H1 (cell line): ENCODE measurements around the gene ZNF488. TPM values are rescaled to one million over a fixed set of nuclear protein-coding genes. Genes with fewer than 3 reads are reported as not detected.

Source experiments
- CTCF ChIA-PET: fragments of 300-600 bp; sonication (Branson Sonifier 250); formaldehyde crosslinking; loops from one replicate; lab custom pipeline; 2021; ENCODE audit not compliant: partially characterized antibody; lab: Charles Lee
- POLR2A ChIA-PET: fragments of 300-600 bp; sonication (Branson Sonifier 250); formaldehyde crosslinking; loops from one replicate; lab custom pipeline; 2021; ENCODE audit warnings: inconsistent platforms; ENCODE audit not compliant: partially characterized antibody; lab: Charles Lee
- DNase-seq, 2 experiments: peaks; one replicate each; pipeline versions ENCODE4 v3.0.0 to v3.0.0-alpha.2; 2010 to 2022; ENCODE audit warnings: low spot score in 2 of 2, low read depth in 1 of 2, mixed read lengths in 1 of 2
- FAIRE-seq: peaks from 2 replicates; lab custom pipeline; 2011; peaks lifted over from hg19 to GRCh38; lab: Jason Lieb, UNC
- H2AFZ ChIP-seq: 2 replicates; pipeline ENCODE4 v1.8.1; 2012; ENCODE audit warnings: low read length, inconsistent platforms
- H2AK5ac ChIP-seq: 2 replicates; pipeline ENCODE4 v1.6.1; 2013; ENCODE audit warnings: low read depth, low read length
- H2BK120ac ChIP-seq: replicated peaks from 2 replicates; pipeline ENCODE3; 2013; ENCODE audit warnings: low read depth, low read length, inconsistent platforms
- H2BK12ac ChIP-seq: 2 replicates; pipeline ENCODE4 v1.6.1; 2013; ENCODE audit warnings: low read depth, low read length
- H2BK15ac ChIP-seq: 2 replicates; pipeline ENCODE4 v1.6.1; 2013; ENCODE audit warnings: low read length
- H2BK20ac ChIP-seq: 2 replicates; pipeline ENCODE4 v1.6.1; 2013; ENCODE audit warnings: low read length
- H2BK5ac ChIP-seq: 2 replicates; pipeline ENCODE4 v1.6.1; 2013; ENCODE audit warnings: low read depth, low read length
- H3K14ac ChIP-seq: 2 replicates; pipeline ENCODE4 v1.6.1; 2013; ENCODE audit warnings: inconsistent platforms; ENCODE audit not compliant: insufficient read length
- H3K18ac ChIP-seq: 2 replicates; pipeline ENCODE4 v1.6.1; 2013; ENCODE audit warnings: low read length; ENCODE audit errors: extremely low read depth
- H3K23ac ChIP-seq: 2 replicates; pipeline ENCODE4 v1.6.1; 2013; ENCODE audit warnings: inconsistent platforms; ENCODE audit not compliant: insufficient read length
- H3K23me2 ChIP-seq: 2 replicates; pipeline ENCODE4 v1.6.1; 2013; ENCODE audit warnings: low read depth, low read length
- H3K27ac ChIP-seq: 2 replicates; pipeline ENCODE4 v1.6.1; 2011; ENCODE audit warnings: low read depth, low read length, inconsistent platforms
- H3K27me3 ChIP-seq, 4 experiments: replicated peaks in 1 of 4; 1 replicate in 1 of 4; 2 replicates in 3 of 4; pipeline versions ENCODE4 v1.6.1 to v1.8.1; 2011 to 2013; ENCODE audit warnings: low read length in 3 of 4, mild to moderate bottlenecking in 3 of 4, inconsistent platforms in 2 of 4, mixed read lengths in 2 of 4, moderate library complexity in 1 of 4; ENCODE audit not compliant: control insufficient read depth in 3 of 4, insufficient read depth in 3 of 4; ENCODE audit errors: extremely low read depth in 1 of 4
- H3K36me3 ChIP-seq, 4 experiments: 2 replicates each; pipeline versions ENCODE4 v1.6.1 to v1.8.1; 2011 to 2013; ENCODE audit warnings: mild to moderate bottlenecking in 4 of 4, low read length in 3 of 4, moderate library complexity in 2 of 4, control low read depth in 1 of 4, inconsistent platforms in 1 of 4; ENCODE audit not compliant: insufficient read depth in 4 of 4, control insufficient read depth in 2 of 4
- H3K4ac ChIP-seq: replicated peaks from 2 replicates; pipeline ENCODE3; 2013; ENCODE audit warnings: low read length, low read depth, mixed read lengths, inconsistent platforms; ENCODE audit not compliant: insufficient read length
- H3K4me1 ChIP-seq, 4 experiments: replicated peaks in 1 of 4; 1 replicate in 1 of 4; 2 replicates in 3 of 4; pipeline versions ENCODE4 v1.6.1 to v1.8.1; 2011 to 2013; ENCODE audit warnings: low read length in 3 of 4, inconsistent platforms in 2 of 4, mixed read lengths in 1 of 4; ENCODE audit not compliant: insufficient read depth in 4 of 4, control insufficient read depth in 3 of 4
- H3K4me2 ChIP-seq, 2 experiments: 2 replicates each; pipeline versions ENCODE4 v1.6.1 to v1.8.1; 2011 to 2013; ENCODE audit warnings: low read depth in 2 of 2, low read length in 2 of 2, control low read depth in 1 of 2, inconsistent platforms in 1 of 2, mild to moderate bottlenecking in 1 of 2; ENCODE audit not compliant: insufficient read depth in 1 of 2
- H3K4me3 ChIP-seq, 4 experiments: fragments of 200-600, 300-600 bp in 1 of 4; sonication (generic), shearing (Covaris generic), sonication (Bioruptor Twin) in 1 of 4; 2 replicates each; pipeline versions ENCODE4 v1.5.1 to v1.8.1; 2011 to 2016; ENCODE audit warnings: low read length in 4 of 4, low read depth in 3 of 4, control low read depth in 2 of 4, inconsistent platforms in 2 of 4, mild to moderate bottlenecking in 2 of 4, mixed read lengths in 1 of 4, moderate library complexity in 1 of 4; ENCODE audit not compliant: insufficient read depth in 2 of 4; ENCODE audit errors: extremely low read depth in 1 of 4
- H3K56ac ChIP-seq: replicated peaks from 2 replicates; pipeline ENCODE3; 2013; ENCODE audit warnings: low read depth, mild to moderate bottlenecking, mixed read lengths, low read length, inconsistent platforms; ENCODE audit not compliant: insufficient read length
- H3K79me1 ChIP-seq: 2 replicates; pipeline ENCODE4 v1.6.1; 2013; ENCODE audit warnings: low read depth, low read length, control low read depth
- H3K79me2 ChIP-seq, 2 experiments: 2 replicates each; pipeline versions ENCODE4 v1.6.1 to v1.8.1; 2012 to 2013; ENCODE audit warnings: low read length in 2 of 2, mild to moderate bottlenecking in 2 of 2, inconsistent platforms in 1 of 2; ENCODE audit not compliant: insufficient read depth in 2 of 2, control insufficient read depth in 1 of 2
- H3K9ac ChIP-seq, 4 experiments: replicated peaks in 1 of 4; 1 replicate in 1 of 4; 2 replicates in 3 of 4; pipeline versions ENCODE4 v1.6.1 to v1.8.1; 2011 to 2013; ENCODE audit warnings: low read depth in 3 of 4, low read length in 3 of 4, control low read depth in 2 of 4, mild to moderate bottlenecking in 2 of 4, moderate library complexity in 2 of 4, inconsistent platforms in 1 of 4; ENCODE audit errors: extremely low read depth in 1 of 4
- H3K9me3 ChIP-seq, 2 experiments: 2 replicates each; pipeline versions ENCODE4 v1.6.1 to v1.8.1; 2012 to 2013; ENCODE audit warnings: mild to moderate bottlenecking in 2 of 2, moderate library complexity in 2 of 2, control low read depth in 1 of 2, inconsistent platforms in 1 of 2, low read depth in 1 of 2, low read length in 1 of 2, mixed read lengths in 1 of 2; ENCODE audit not compliant: insufficient read depth in 2 of 2
- H4K20me1 ChIP-seq, 2 experiments: replicated peaks in 1 of 2; 2 replicates each; pipeline versions ENCODE3 to v1.8.1; 2011 to 2013; ENCODE audit warnings: inconsistent platforms in 2 of 2, low read length in 2 of 2, mild to moderate bottlenecking in 1 of 2; ENCODE audit not compliant: insufficient read depth in 2 of 2, control insufficient read depth in 1 of 2
- H4K5ac ChIP-seq: 2 replicates; pipeline ENCODE4 v1.6.1; 2013; ENCODE audit warnings: low read length, low read depth, mixed read lengths, inconsistent platforms; ENCODE audit not compliant: insufficient read length
- H4K8ac ChIP-seq: 2 replicates; pipeline ENCODE4 v1.8.0; 2013; ENCODE audit warnings: mild to moderate bottlenecking, moderate library complexity, low read length, inconsistent platforms; ENCODE audit not compliant: insufficient read depth; ENCODE audit errors: extremely low read depth
- H4K91ac ChIP-seq: replicated peaks from 2 replicates; pipeline ENCODE3; 2013; ENCODE audit warnings: low read length, mixed read lengths, inconsistent platforms; ENCODE audit not compliant: insufficient read length
- BCL11A ChIP-seq, 2 experiments: IDR thresholded peaks; one replicate each; pipeline ENCODE4 v1.6.1; 2011; ENCODE audit warnings: low read depth in 2 of 2, low read length in 2 of 2, mild to moderate bottlenecking in 2 of 2
- BRCA1 ChIP-seq: IDR thresholded peaks from 2 replicates; pipeline ENCODE4 v1.6.1; 2012; ENCODE audit warnings: low read depth, low read length, improper control_type of control experiment
- CBX5 ChIP-seq: fragments of 300-800, 300-1000 bp; sonication (generic); IDR thresholded peaks from 2 replicates; pipeline ENCODE4 v1.7.1; 2016; ENCODE audit warnings: antibody characterized with exemption, low read length, low read depth
- HDAC6 ChIP-seq: IDR thresholded peaks from one replicate; pipeline ENCODE4 v1.7.1; 2012; ENCODE audit warnings: low read depth, mild to moderate bottlenecking, inconsistent platforms, low read length, moderate library complexity
- KDM5A ChIP-seq: fragments of 200-600 bp; IDR thresholded peaks from 2 replicates; pipeline ENCODE4 v1.7.1; 2012; ENCODE audit warnings: mild to moderate bottlenecking, low read length, inconsistent platforms, mixed read lengths
- NANOG ChIP-seq: IDR thresholded peaks from 2 replicates; pipeline ENCODE4 v1.6.1; 2011; ENCODE audit warnings: low read length, low read depth, mild to moderate bottlenecking, inconsistent platforms; ENCODE audit not compliant: insufficient read depth, poor library complexity, severe bottlenecking
- TAF1 ChIP-seq: IDR thresholded peaks from 2 replicates; pipeline ENCODE4 v1.6.1; 2011; ENCODE audit warnings: mild to moderate bottlenecking, low read depth, low read length
- TEAD4 ChIP-seq: IDR thresholded peaks from 2 replicates; pipeline ENCODE4 v1.6.1; 2012; ENCODE audit warnings: low read depth, low read length, inconsistent platforms, mixed read lengths
- YY1 ChIP-seq: IDR thresholded peaks from 2 replicates; pipeline ENCODE4 v1.6.1; 2011; ENCODE audit warnings: low read depth, mild to moderate bottlenecking, low read length
- WGBS, 2 experiments: shearing (Covaris generic) in 1 of 2; methylation state at CpG; one replicate each; pipeline versions ENCODE4 v1.1.6 to v1.1.7; 2013 to 2015; ENCODE audit warnings: low lambda C conversion rate in 2 of 2, mixed read lengths in 2 of 2, inconsistent platforms in 1 of 2, low coverage in 1 of 2, missing lambda C conversion rate in 1 of 2; ENCODE audit not compliant: insufficient replicate concordance in 2 of 2, insufficient coverage in 1 of 2, insufficient read length in 1 of 2; ENCODE audit errors: extremely low coverage in 1 of 2, missing lambda C conversion rate in 1 of 2; 5-methylcytosine and 5-hydroxymethylcytosine counted together
- polyA plus RNA-seq, 7 experiments: library from polyadenylated mRNA; depleted of rRNA in 3 of 7; stranded (reverse) in 5 of 7; unstranded in 2 of 7; fragments of >200 nt in 5 of 7; fragments of 200-250 nt in 2 of 7; gene quantifications; 1 replicate in 5 of 7; 2 replicates in 1 of 7; 4 replicates in 1 of 7; pipeline versions ENCODE4 v1.2.1 to v1.2.3, GENCODE V29; 2011 to 2013; ENCODE audit warnings: missing spikeins in 2 of 7, mixed read lengths in 2 of 7
- total RNA-seq: library from RNA; stranded (reverse); fragmentation: NEBNext Ultra II Directional; extraction: Animal tissue kit (Norgen Biotek cat#: 25700); gene quantifications from 2 replicates; pipeline ENCODE4 v1.2.1, GENCODE V29; 2021

The ZNF488 gene
- total and polyA plus RNA-seq, 2 of the 8 experiments (the other 6 are each of a cell fraction or from before 2014, with no cell fraction given) = 7.9 to 11.4 TPM

GRCh38 chr10:47344996-47345870, 38.9 kb downstream of the ZNF488 start:
- Histone ChIP-seq H3K23ac (no peak overlapping the region), H3K9ac (no peak overlapping the region), H3K56ac (no peak overlapping the region), H2BK20ac (no peak overlapping the region), H2BK5ac (no peak overlapping the region), H4K5ac (no peak overlapping the region), H2BK15ac (no peak overlapping the region), H3K27me3 (no peaks in the 10 kb centered on the region)
- TF ChIP-seq KDM5A (no peak), TEAD4 (no peak), HDAC6 (no peak), BRCA1 (no peak), TAF1 (no peak), BCL11A (IDR thresholded peaks at IDR 0.05; ENCODE audit: low read depth in 2 of 2, low read length in 2 of 2) (no peak), NANOG (no peak), CBX5 (no peak), YY1 (no peak)
- TF ChIP-seq, all 59 proteins: peak for 0
- H3K9me3 ChIP-seq = no peaks in the 10 kb centered on the region
- CTCF ChIA-PET = interaction anchor here (0.8 to 14.6 kb wide), 6 partner anchors 8 to 350 kb away, joined by 3 to 132 read pairs (median 3); no protein-coding TSS in a partner anchor
- H3K4me3 ChIP-seq = no peak overlapping the region
- no peaks in the 10 kb centered on the region for H3K36me3 ChIP-seq
- WGBS, 2 experiments = 91% methylated on average over 13 of the region's 13 CpGs; no CpG with 5 or more reads in 1 of the 2 experiments
- no peak overlapping the region for H2BK12ac ChIP-seq
- H3K14ac ChIP-seq = no peak overlapping the region
- H3K79me1 ChIP-seq = no peaks in the 10 kb centered on the region
- no peak overlapping the region for H3K4ac ChIP-seq
- H4K20me1 ChIP-seq = no peaks in the 10 kb centered on the region
- H4K8ac ChIP-seq = no peak overlapping the region
- no peak overlapping the region for H3K4me2 ChIP-seq
- no peak for DNase-seq
- no peak overlapping the region for H3K18ac ChIP-seq
- no peaks in the 10 kb centered on the region for H3K23me2 ChIP-seq
- H3K27ac ChIP-seq = no peak overlapping the region
- peaks cover 0 to 3% (median under 1%) of the 10 kb centered on the region in 4 experiments; a peak in 4 of 7 replicates for H3K4me1 ChIP-seq
- H4K91ac ChIP-seq = no peak overlapping the region
- H3K79me2 ChIP-seq = no peaks in the 10 kb centered on the region
- no peak overlapping the region for H2BK120ac ChIP-seq
- FAIRE-seq = no peak
- no peak overlapping the region for H2AFZ ChIP-seq
- POLR2A ChIA-PET = no interaction called here
- H2AK5ac ChIP-seq = no peak overlapping the region
